K562 (cell line): ENCODE results near the gene RPS6KA4. TPM values are rescaled to one million over a fixed set of nuclear protein-coding genes. Genes with fewer than 3 reads are reported as not detected.

Source experiments
- ZFP36 ChIP-seq: fragments of 150-350 bp; IDR thresholded peaks from 2 replicates; pipeline ENCODE4 v1.6.1; 2018; ENCODE audit warnings: low read length, low read depth; ENCODE audit not compliant: partially characterized antibody
- ZNF318 ChIP-seq, 2 experiments: fragments of 450-650 bp; IDR thresholded peaks; 2 replicates each; pipeline ENCODE4 v1.6.1; 2016; ENCODE audit warnings: mild to moderate bottlenecking in 2 of 2, borderline replicate concordance in 1 of 2, low read depth in 1 of 2, moderate library complexity in 1 of 2
- polyA plus RNA-seq, 8 experiments: library from polyadenylated mRNA; depleted of rRNA in 4 of 8; stranded (reverse) in 5 of 8; unstranded in 3 of 8; fragments of >200 nt; fragmentation: Nextera tagmentation in 2 of 8; fragmentation: Illumina TruSeq in 1 of 8; extraction: Ambion mirVana in 2 of 8; extraction: Trizol in 1 of 8; gene quantifications; 2 replicates each; pipeline versions ENCODE4 v1.2.1 to v1.2.3, GENCODE V29; 2011 to 2014; ENCODE audit warnings: inconsistent platforms in 1 of 8, missing spikeins in 1 of 8
- total RNA-seq, 7 experiments: library from RNA; depleted of rRNA in 6 of 7; stranded (reverse); fragments of >200 nt in 6 of 7; fragmentation: Illumina TruSeq in 2 of 7; extraction: Trizol in 2 of 7; gene quantifications; 2 replicates each; pipeline versions ENCODE4 v1.2.1 to v1.2.3, GENCODE V29; 2011 to 2021; ENCODE audit warnings: low replicate concordance in 1 of 7

The RPS6KA4 gene
- total and polyA plus RNA-seq, 9 of the 15 experiments (the other 6 are each of a cell fraction or from before 2014, with no cell fraction given): 0.15 to 23.8 (median 9.8) TPM

GRCh38 chr11:64337538-64338249 is 21.3 kb upstream of the RPS6KA4 start (continued):
- no peak; a peak in 1 of 4 replicates for TF ChIP-seq ZNF318 (IDR thresholded peaks at IDR 0.05; ENCODE audit: borderline replicate concordance in 1 of 2, low read depth in 1 of 2)
- peak; percentile 93 for TF ChIP-seq ZFP36
